Smooth muscle cell (in vitro differentiated cells): Measurements from ENCODE around the gene FBXO30. TPM values are rescaled to one million over a fixed set of nuclear protein-coding genes. Genes with fewer than 3 reads are reported as not detected.

ENCODE experiments used
- DNase-seq: peaks from one replicate; lab custom pipeline; 2025; ENCODE audit not compliant: unreplicated experiment; lab: John Stamatoyannopoulos, UW
- H2AFZ ChIP-seq: fragments of 200-600 bp; sonication (generic); 2 replicates; pipeline ENCODE4 v1.6.0; 2016; ENCODE audit warnings: antibody characterized with exemption, low read depth, mild to moderate bottlenecking
- H3F3A ChIP-seq: fragments of 200-600 bp; sonication (generic); 2 replicates; pipeline ENCODE4 v1.6.0; 2017; ENCODE audit warnings: antibody characterized with exemption, low read depth
- H3K27ac ChIP-seq: fragments of 200-600 bp; sonication (generic); 2 replicates; pipeline ENCODE4 v1.5.1; 2016; ENCODE audit warnings: low read depth, mild to moderate bottlenecking
- H3K27me3 ChIP-seq: fragments of 200-600 bp; sonication (generic); 2 replicates; pipeline ENCODE4 v1.6.1; 2016; ENCODE audit warnings: low read depth, mild to moderate bottlenecking
- H3K36me3 ChIP-seq: fragments of 200-600 bp; sonication (generic); 2 replicates; pipeline ENCODE4 v1.5.1; 2016; ENCODE audit warnings: low read depth
- H3K4me1 ChIP-seq: fragments of 200-600 bp; sonication (generic); 2 replicates; pipeline ENCODE4 v1.5.1; 2016; ENCODE audit warnings: low read depth
- H3K4me2 ChIP-seq: fragments of 200-600 bp; sonication (generic); 2 replicates; pipeline ENCODE4 v1.6.0; 2016; ENCODE audit warnings: mild to moderate bottlenecking
- H3K4me3 ChIP-seq: fragments of 200-600 bp; sonication (generic); 2 replicates; pipeline ENCODE4 v1.5.1; 2016; ENCODE audit warnings: mild to moderate bottlenecking
- H3K79me2 ChIP-seq: fragments of 200-600 bp; sonication (generic); 2 replicates; pipeline ENCODE4 v1.6.0; 2016; ENCODE audit warnings: low read depth, mild to moderate bottlenecking
- H3K9ac ChIP-seq: fragments of 200-600 bp; sonication (generic); 2 replicates; pipeline ENCODE4 v1.6.0; 2016; ENCODE audit warnings: low read depth
- H3K9me3 ChIP-seq: fragments of 200-600 bp; sonication (generic); replicated peaks from 2 replicates; pipeline ENCODE4 v1.5.1; 2016; ENCODE audit warnings: low read depth
- H4K20me1 ChIP-seq: fragments of 200-600 bp; sonication (generic); 2 replicates; pipeline ENCODE4 v1.6.0; 2016; ENCODE audit warnings: low read depth
- WGBS: methylation state at CpG from one replicate; pipeline ENCODE4 v1.1.7; 2016; ENCODE audit warnings: low lambda C conversion rate; 5-methylcytosine and 5-hydroxymethylcytosine counted together
- polyA plus RNA-seq: library from polyadenylated mRNA; unstranded; fragments of >200 nt; fragmentation: Nextera tagmentation; extraction: Ambion mirVana; gene quantifications from 2 replicates; pipeline ENCODE4 v1.2.1, GENCODE V29; 2016
- total RNA-seq: library from RNA; depleted of rRNA; stranded (reverse); fragments of >200 nt; gene quantifications from 2 replicates; pipeline ENCODE4 v1.2.3, GENCODE V29; 2014
- TF ChIP-seq, protein P1 (sequence below): fragments of 200-600 bp; sonication (generic); IDR thresholded peaks from 2 replicates; pipeline ENCODE4 v1.5.1; 2017; ENCODE audit warnings: borderline replicate concordance, mild to moderate bottlenecking, antibody characterized with exemption; ENCODE audit not compliant: insufficient read depth, poor library complexity, severe bottlenecking

Gene FBXO30
- total and polyA plus RNA-seq, 2 experiments from 2014 or later = 3.1 to 10.3 TPM

GRCh38 chr6:145789443-145789842, 25.2 kb downstream of the FBXO30 start:
- H3K79me2 ChIP-seq = peaks cover 10% of the 10 kb centered on the region
- H3K9ac ChIP-seq = no peak overlapping the region
- TF ChIP-seq, protein P1, sequence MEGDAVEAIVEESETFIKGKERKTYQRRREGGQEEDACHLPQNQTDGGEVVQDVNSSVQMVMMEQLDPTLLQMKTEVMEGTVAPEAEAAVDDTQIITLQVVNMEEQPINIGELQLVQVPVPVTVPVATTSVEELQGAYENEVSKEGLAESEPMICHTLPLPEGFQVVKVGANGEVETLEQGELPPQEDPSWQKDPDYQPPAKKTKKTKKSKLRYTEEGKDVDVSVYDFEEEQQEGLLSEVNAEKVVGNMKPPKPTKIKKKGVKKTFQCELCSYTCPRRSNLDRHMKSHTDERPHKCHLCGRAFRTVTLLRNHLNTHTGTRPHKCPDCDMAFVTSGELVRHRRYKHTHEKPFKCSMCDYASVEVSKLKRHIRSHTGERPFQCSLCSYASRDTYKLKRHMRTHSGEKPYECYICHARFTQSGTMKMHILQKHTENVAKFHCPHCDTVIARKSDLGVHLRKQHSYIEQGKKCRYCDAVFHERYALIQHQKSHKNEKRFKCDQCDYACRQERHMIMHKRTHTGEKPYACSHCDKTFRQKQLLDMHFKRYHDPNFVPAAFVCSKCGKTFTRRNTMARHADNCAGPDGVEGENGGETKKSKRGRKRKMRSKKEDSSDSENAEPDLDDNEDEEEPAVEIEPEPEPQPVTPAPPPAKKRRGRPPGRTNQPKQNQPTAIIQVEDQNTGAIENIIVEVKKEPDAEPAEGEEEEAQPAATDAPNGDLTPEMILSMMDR = no peak
- H3K4me2 ChIP-seq = no peak overlapping the region
- H4K20me1 ChIP-seq = no peaks in the 10 kb centered on the region
- H2AFZ ChIP-seq = no peak overlapping the region
- H3K27me3 ChIP-seq = no peaks in the 10 kb centered on the region
- peaks cover 4% of the 10 kb centered on the region for H3K9me3 ChIP-seq
- WGBS = 98% methylated on average over 3 of the region's 3 CpGs
- H3K4me3 ChIP-seq = no peak overlapping the region
- H3F3A ChIP-seq = no peaks in the 10 kb centered on the region
- DNase-seq = no peak
- H3K4me1 ChIP-seq = no peaks in the 10 kb centered on the region
- peaks cover 8% of the 10 kb centered on the region for H3K36me3 ChIP-seq
- H3K27ac ChIP-seq = no peak overlapping the region

DNA sequence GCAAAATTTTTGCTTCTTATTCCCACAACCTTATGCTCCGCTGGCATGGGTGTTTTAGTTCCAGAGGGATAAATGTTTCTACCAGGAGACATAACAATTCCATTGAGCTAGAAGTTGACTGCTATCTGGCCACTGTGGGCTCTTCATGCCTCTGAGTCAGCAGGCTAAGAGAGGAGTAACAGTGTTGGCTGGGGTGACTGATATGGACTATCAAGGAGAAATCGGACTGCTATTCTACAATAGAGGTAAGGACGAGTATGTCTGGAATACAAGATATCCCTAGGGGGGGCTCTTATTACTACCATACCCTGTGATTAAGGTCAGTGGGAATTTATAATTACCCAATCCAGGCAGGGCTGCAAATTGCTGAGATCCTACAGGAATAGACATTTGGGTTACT, 26.9 kb downstream of the FBXO30 start:
- Histone ChIP-seq H3K27ac (no peak overlapping the region), H3K4me2 (no peak overlapping the region), H2AFZ (no peak overlapping the region), H4K20me1 (no peaks in the 10 kb centered on the region), H3K27me3 (no peaks in the 10 kb centered on the region), H3F3A (no peaks in the 10 kb centered on the region), H3K4me3 (no peak overlapping the region), H3K36me3 (no peaks in the 10 kb centered on the region), H3K79me2 (no peaks in the 10 kb centered on the region), H3K9me3 (peaks cover 4% of the 10 kb centered on the region), H3K4me1 (no peaks in the 10 kb centered on the region), H3K9ac (no peak overlapping the region)
- 93% methylated on average over 3 of the region's 3 CpGs for WGBS
- TF ChIP-seq, protein P1 = no peak
- no peak for DNase-seq

DNA sequence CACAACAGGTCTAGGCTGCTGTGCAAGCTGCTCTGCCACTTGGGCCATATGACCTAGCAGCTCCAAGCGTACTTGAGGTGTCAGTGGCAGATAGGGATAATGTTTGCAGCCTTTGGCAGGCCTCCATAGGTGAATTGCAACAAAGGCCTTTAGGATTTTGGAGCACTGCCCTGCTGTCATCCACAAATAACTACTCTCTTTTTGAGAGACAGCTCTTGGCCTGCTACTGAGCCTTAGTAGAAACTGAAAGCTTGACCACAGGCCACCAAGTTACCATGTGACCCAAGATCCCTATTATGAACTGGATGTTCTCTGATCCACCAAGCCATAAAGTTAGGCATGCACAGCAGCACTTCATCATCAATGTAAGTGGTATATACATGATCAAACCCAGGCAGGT, 29.9 kb downstream of the FBXO30 start:
- Histone ChIP-seq H3K27me3 (no peaks in the 10 kb centered on the region), H3K4me3 (no peak overlapping the region), H3K4me2 (no peak overlapping the region), H3F3A (no peaks in the 10 kb centered on the region), H3K79me2 (no peaks in the 10 kb centered on the region), H3K9ac (no peak overlapping the region), H3K9me3 (no peaks in the 10 kb centered on the region), H2AFZ (no peak overlapping the region), H3K36me3 (no peaks in the 10 kb centered on the region), H3K27ac (no peak overlapping the region), H4K20me1 (no peaks in the 10 kb centered on the region), H3K4me1 (no peaks in the 10 kb centered on the region)
- TF ChIP-seq, protein P1 = no peak
- no peak for DNase-seq
- WGBS = 100% methylated on average over 1 of the region's 1 CpG

- no peaks in the 10 kb centered on the region for H3K9me3 ChIP-seq
- H3F3A ChIP-seq = no peaks in the 10 kb centered on the region
- TF ChIP-seq, protein P1 = no peak
- no peak overlapping the region for H3K9ac ChIP-seq
- no peaks in the 10 kb centered on the region for H3K36me3 ChIP-seq
- no peak for DNase-seq
- no peaks in the 10 kb centered on the region for H4K20me1 ChIP-seq
- H3K79me2 ChIP-seq = no peaks in the 10 kb centered on the region
- H2AFZ ChIP-seq = no peak overlapping the region
- no peak overlapping the region for H3K27ac ChIP-seq
- H3K4me1 ChIP-seq = no peaks in the 10 kb centered on the region
- no peaks in the 10 kb centered on the region for H3K27me3 ChIP-seq
- WGBS = 95% methylated on average over 5 of the region's 5 CpGs
- no peak overlapping the region for H3K4me2 ChIP-seq
- H3K4me3 ChIP-seq = no peak overlapping the region
Observed at GRCh38 chr6:145783796-145784195, 30.8 kb downstream of the FBXO30 start.
